ENCODE results near the gene ATP5F1E.
"Not testable (repeated sequence)": the region's sequence is repeated elsewhere in the genome, so short reads cannot be mapped to it uniquely, and the experiment has no call there.

The ATP5F1E gene

GRCh38 chr20:59015812-59016711, 16.1 kb downstream of the ATP5F1E start:
- no peak for TF ChIP-seq CTCF (conservative IDR thresholded peaks at IDR 0.05; ENCODE audit: low read depth, low read length)
- H3K4me3 ChIP-seq (ENCODE audit: low read depth, low read length) = no peak overlapping the region
- DNase-seq (ENCODE audit: low read depth) = no peak

GRCh38 chr20:59015411-59015810, 16.7 kb downstream of the ATP5F1E start:
- H3K4me3 ChIP-seq (ENCODE audit: low read depth, low read length) = no peak overlapping the region
- no peak for TF ChIP-seq CTCF (conservative IDR thresholded peaks at IDR 0.05; ENCODE audit: low read depth, low read length)
- no peak for DNase-seq (ENCODE audit: low read depth)

- DNase-seq (ENCODE audit: low read depth) = no peak
- TF ChIP-seq CTCF (conservative IDR thresholded peaks at IDR 0.05; ENCODE audit: low read depth, low read length) = no peak
- H3K4me3 ChIP-seq (ENCODE audit: low read depth, low read length) = no peak overlapping the region
Observed at GRCh38 chr20:59014680-59015389, 17.3 kb downstream of the ATP5F1E start.

GRCh38 chr20:59013959-59014608, 18.1 kb downstream of the ATP5F1E start:
- no peak overlapping the region for H3K4me3 ChIP-seq (ENCODE audit: low read depth, low read length)
- peak; percentile 42 for DNase-seq (ENCODE audit: low read depth)
- no peak for TF ChIP-seq CTCF (conservative IDR thresholded peaks at IDR 0.05; ENCODE audit: low read depth, low read length)

GRCh38 chr20:59013031-59013951, 18.8 kb downstream of the ATP5F1E start:
- no peak for DNase-seq (ENCODE audit: low read depth)
- TF ChIP-seq CTCF (conservative IDR thresholded peaks at IDR 0.05; ENCODE audit: low read depth, low read length) = no peak

GRCh38 chr20:59011874-59012157, 20.3 kb downstream of the ATP5F1E start:
- H3K4me3 ChIP-seq (ENCODE audit: low read depth, low read length); DNase-seq (ENCODE audit: low read depth): not testable (repeated sequence)

More at GRCh38 chr20:59013031-59013951, 18.8 kb downstream of the ATP5F1E start:
- H3K4me3 ChIP-seq (ENCODE audit: low read depth, low read length) = no peak overlapping the region
